GM03348 (cell line): ENCODE measurements around the gene ZBTB25.
"Not testable (repeated sequence)": the region's sequence is repeated elsewhere in the genome, so short reads cannot be mapped to it uniquely, and the experiment has no call there.

Experiments
- DNase-seq: peaks from one replicate; pipeline ENCODE4 v3.0.0; 2012; ENCODE audit warnings: low spot score

ZBTB25 gene

GRCh38 chr14:64503434-64504309, at the start of gene ZBTB25:
TSS of gene ZBTB25 (minus strand) at chr14:64503838. CDS start at chr14:64490533, 13,305 bp downstream.
- peak; percentile 94 for DNase-seq

GRCh38 chr14:64550621-64551333, 47.1 kb upstream of the ZBTB25 start:
- DNase-seq = no peak

GRCh38 chr14:64549791-64550620, 46.4 kb upstream of the ZBTB25 start, which contains the start of gene PPP1R36:
TSS of gene PPP1R36 (plus strand) at chr14:64549961. CDS start at chr14:64549998, 37 bp downstream.
- peak; percentile 73 for DNase-seq

GRCh38 chr14:64549016-64549415, 45.4 kb upstream of the ZBTB25 start:
- DNase-seq = peak; percentile 35

- DNase-seq = no peak
Measured at GRCh38 chr14:64544607-64545312, 41.1 kb upstream of the ZBTB25 start.

GRCh38 chr14:64542836-64543201, 39.2 kb upstream of the ZBTB25 start:
- DNase-seq = no peak

- no peak for DNase-seq
Measured at GRCh38 chr14:64541972-64542835, 38.6 kb upstream of the ZBTB25 start.

- DNase-seq = no peak
Measured at GRCh38 chr14:64541261-64541971, 37.8 kb upstream of the ZBTB25 start.

- DNase-seq = peak; percentile 98
Measured at GRCh38 chr14:64540208-64541202, 36.9 kb upstream of the ZBTB25 start, which contains the start of gene HSPA2. TSS of gene HSPA2 (plus strand) at chr14:64540741. CDS start at chr14:64540850, 109 bp downstream.

- DNase-seq = peak; percentile 36
Measured at GRCh38 chr14:64536488-64537245, 33.0 kb upstream of the ZBTB25 start.

- no peak for DNase-seq
Measured at GRCh38 chr14:64531567-64531966, 27.9 kb upstream of the ZBTB25 start.

- no peak for DNase-seq
Measured at GRCh38 chr14:64525354-64525753, 21.7 kb upstream of the ZBTB25 start.

- DNase-seq = no peak
Measured at GRCh38 chr14:64522591-64523355, 19.1 kb upstream of the ZBTB25 start.

- no peak for DNase-seq
Measured at GRCh38 chr14:64520699-64521098, 17.1 kb upstream of the ZBTB25 start.

- DNase-seq = no peak
Measured at GRCh38 chr14:64518229-64518628, 14.6 kb upstream of the ZBTB25 start.

GRCh38 chr14:64517667-64518066, 14.0 kb upstream of the ZBTB25 start:
- DNase-seq = not testable (repeated sequence)

GRCh38 chr14:64516969-64517368, 13.3 kb upstream of the ZBTB25 start:
- DNase-seq = no peak
